GM12878 (cell line): ENCODE results near the gene ARHGAP40. TPM values are rescaled to one million over a fixed set of nuclear protein-coding genes. Genes with fewer than 3 reads are reported as not detected.

Source experiments
- ATAC-seq: fragments of 200-7000 bp; cut with Tn5 transposase; 3 replicates; pipeline ENCODE4 v1.9.1; 2020; ENCODE audit warnings: mild to moderate bottlenecking, moderate library complexity
- BruUV-seq: library from RNA; stranded (reverse); fragments of 400-500 nt; replicated peaks from 2 replicates; lab custom pipeline; 2021; lab: Mats Ljungman, UMichigan
- CTCF ChIA-PET: fragments of 300-600 bp; sonication (Branson Sonifier 250); formaldehyde crosslinking; extraction: SDS; loops from one replicate; lab custom pipeline; 2021; ENCODE audit warnings: inconsistent platforms; lab: Yijun Ruan, JAX
- POLR2A ChIA-PET: fragments of 350-600 bp; formaldehyde crosslinking; extraction: SDS; loops from one replicate; lab custom pipeline; 2021; ENCODE audit warnings: inconsistent platforms; lab: Charles Lee
- RAD21 ChIA-PET: fragments of 300-600 bp; sonication (Branson Sonifier 250); formaldehyde crosslinking; loops from one replicate; lab custom pipeline; 2023; ENCODE audit warnings: antibody characterized with exemption; ENCODE audit not compliant: unreplicated experiment; lab: Charles Lee
- SMC1A ChIA-PET: fragments of 300-600 bp; sonication (Branson Sonifier 250); formaldehyde crosslinking; loops from one replicate; lab custom pipeline; 2023; ENCODE audit not compliant: unreplicated experiment, uncharacterized antibody; lab: Charles Lee
- DNase-seq: peaks from one replicate; pipeline ENCODE4 v3.0.0-alpha.2; 2011; ENCODE audit warnings: low read depth, low spot score
- FAIRE-seq: peaks from 3 replicates; lab custom pipeline; 2011; peaks lifted over from hg19 to GRCh38; lab: Jason Lieb, UNC
- H2AFZ ChIP-seq: 2 replicates; pipeline ENCODE4 v1.6.0; 2011; ENCODE audit warnings: low read depth, low read length, control low read depth; ENCODE audit not compliant: control insufficient read depth
- H3K27ac ChIP-seq: 2 replicates; pipeline ENCODE4 v1.5.1; 2011; ENCODE audit warnings: control low read depth; ENCODE audit not compliant: control insufficient read depth, insufficient read depth
- H3K27me3 ChIP-seq, 2 experiments: replicated peaks in 1 of 2; 2 replicates each; pipeline versions ENCODE4 v1.6.0 to v1.6.1; 2011; ENCODE audit warnings: low read length in 1 of 2; ENCODE audit not compliant: control insufficient read depth in 2 of 2, insufficient read depth in 2 of 2
- H3K36me3 ChIP-seq, 2 experiments: 2 replicates each; pipeline ENCODE4 v1.5.1; 2011; ENCODE audit warnings: low read length in 1 of 2; ENCODE audit not compliant: control insufficient read depth in 2 of 2, insufficient read depth in 2 of 2
- H3K4me1 ChIP-seq: 2 replicates; pipeline ENCODE4 v1.6.1; 2011; ENCODE audit warnings: mild to moderate bottlenecking, low read length, moderate library complexity, mixed read lengths; ENCODE audit not compliant: control insufficient read depth, insufficient read depth
- H3K4me2 ChIP-seq: 2 replicates; pipeline ENCODE4 v1.6.0; 2011; ENCODE audit warnings: control low read depth; ENCODE audit not compliant: control insufficient read depth, insufficient read depth
- H3K4me3 ChIP-seq: fragments of 200-600 bp; sonication (generic); 2 replicates; pipeline ENCODE4 v1.5.1; 2016
- H3K79me2 ChIP-seq: 2 replicates; pipeline ENCODE4 v1.6.0; 2011; ENCODE audit warnings: low read length; ENCODE audit not compliant: control insufficient read depth, insufficient read depth
- H3K9ac ChIP-seq: 2 replicates; pipeline ENCODE4 v1.8.0; 2011; ENCODE audit warnings: low read length, control low read depth, mixed read lengths; ENCODE audit not compliant: control insufficient read depth, insufficient read depth
- H3K9me3 ChIP-seq: replicated peaks from 3 replicates; pipeline ENCODE4 v1.5.1; 2011; ENCODE audit warnings: mild to moderate bottlenecking, low read length; ENCODE audit not compliant: control insufficient read depth, insufficient read depth
- H4K20me1 ChIP-seq: 2 replicates; pipeline ENCODE4 v1.6.0; 2011; ENCODE audit not compliant: control insufficient read depth, insufficient read depth
- CBFB ChIP-seq: IDR thresholded peaks from 2 replicates; pipeline ENCODE4 v1.6.1; 2016; ENCODE audit warnings: antibody characterized with exemption, low read depth
- KAT2A ChIP-seq: conservative IDR thresholded peaks from 2 replicates; pipeline ENCODE4 v1.6.1; 2011; ENCODE audit warnings: low read depth, low read length; ENCODE audit not compliant: control insufficient read depth
- NR2C2 ChIP-seq: IDR thresholded peaks from 2 replicates; pipeline ENCODE4 v1.6.1; 2011; ENCODE audit warnings: borderline replicate concordance, low read depth; ENCODE audit not compliant: control insufficient read depth, insufficient read length
- POLR2AphosphoS2 ChIP-seq: IDR thresholded peaks from 2 replicates; pipeline ENCODE4 v1.6.1; 2011; ENCODE audit warnings: low read depth, mild to moderate bottlenecking, low read length, improper control_type of control experiment, moderate library complexity
- POU2F2 ChIP-seq: IDR thresholded peaks from 3 replicates; pipeline ENCODE4 v1.6.1; 2011; ENCODE audit warnings: low read depth, mild to moderate bottlenecking, low read length, borderline replicate concordance
- WGBS: methylation state at CpG from one replicate; pipeline ENCODE4 v1.1.6; 2016; ENCODE audit warnings: low lambda C conversion rate; ENCODE audit not compliant: insufficient replicate concordance, insufficient coverage; ENCODE audit errors: missing lambda C conversion rate; 5-methylcytosine and 5-hydroxymethylcytosine counted together
- in situ Hi-C: fragments of 300-500 bp; cut with MboI; formaldehyde crosslinking; loops from 9 replicates; pipeline ENCODE4 v1.14.3; 2018; ENCODE audit warnings: mixed read lengths
- intact Hi-C: fragments of 100-400 bp; cut with micrococcal nuclease; formaldehyde crosslinking; loops from one replicate; pipeline ENCODE4 v1.14.2; 2022; ENCODE audit not compliant: unreplicated experiment
- polyA plus RNA-seq, 11 experiments: library from polyadenylated mRNA; depleted of rRNA in 4 of 11; unstranded in 6 of 11; stranded (reverse) in 5 of 11; fragments of >200 nt; fragmentation: Nextera tagmentation in 4 of 11; fragmentation: Illumina TruSeq in 1 of 11; extraction: Ambion mirVana in 4 of 11; extraction: Trizol in 1 of 11; gene quantifications; 1 replicate in 1 of 11; 2 replicates in 10 of 11; pipeline versions ENCODE4 v1.2.1 to v1.2.3, GENCODE V29; 2011 to 2016; ENCODE audit warnings: inconsistent platforms in 2 of 11, missing spikeins in 2 of 11, low read depth in 1 of 11
- total RNA-seq, 4 experiments: library from RNA; depleted of rRNA in 3 of 4; stranded (reverse); fragments of >200 nt in 3 of 4; fragmentation: Illumina TruSeq in 1 of 4; extraction: Trizol in 1 of 4; gene quantifications; 2 replicates each; pipeline versions ENCODE4 v1.2.1 to v1.2.3, GENCODE V29; 2013 to 2021

Gene ARHGAP40
- total and polyA plus RNA-seq, 10 of the 15 experiments (the other 5 are each of a cell fraction or from before 2014, with no cell fraction given) = 0.06 to 0.07 TPM; not detected in 8

- no peak overlapping the region for H3K9ac ChIP-seq
- SMC1A ChIA-PET = no interaction called here
- POLR2A ChIA-PET = no interaction called here
- TF ChIP-seq NR2C2 = no peak
- TF ChIP-seq CBFB = no peak
- TF ChIP-seq KAT2A = no peak
- TF ChIP-seq POLR2AphosphoS2 = no peak
- no peak for TF ChIP-seq POU2F2
- TF ChIP-seq, all 136 proteins: peak for 0
- 41% methylated on average over 18 of the region's 18 CpGs for WGBS
- Histone ChIP-seq H3K27me3 (no peaks in the 10 kb centered on the region; a peak in 1 of 4 replicates), H3K4me1 (no peaks in the 10 kb centered on the region), H3K9me3 (no peaks in the 10 kb centered on the region), H3K4me3 (no peak overlapping the region), H3K4me2 (no peak overlapping the region), H3K36me3 (no peaks in the 10 kb centered on the region), H4K20me1 (no peaks in the 10 kb centered on the region), H2AFZ (no peak overlapping the region), H3K79me2 (no peaks in the 10 kb centered on the region), H3K27ac (no peak overlapping the region)
- RAD21 ChIA-PET = no interaction called here
- no TSS peak for BruUV-seq
- FAIRE-seq = no peak
- in situ Hi-C loops = no loop called here
- intact Hi-C loops = no loop called here
- ATAC-seq = no peak; the same call in 2 of the 3 replicates
- CTCF ChIA-PET = no interaction called here
- no peak for DNase-seq
Observed at GRCh38 chr20:38590676-38591473, 10.7 kb upstream of the ARHGAP40 start.
